Fibroblast of skin of back (primary cell): ENCODE data around the gene CATSPERD.
A peak's percentile ranks its signal among the peaks of the same experiment; 100 is the strongest.
"Not testable (repeated sequence)": the region's sequence is repeated elsewhere in the genome, so short reads cannot be mapped to it uniquely, and the experiment has no call there.

ENCODE experiments used
- DNase-seq: peaks from one replicate; pipeline ENCODE4 v3.0.0-alpha.2; 2013

CATSPERD gene

GRCh38 chr19:5686647-5687359, 33.6 kb upstream of the CATSPERD start:
- peak; percentile 90 for DNase-seq

GRCh38 chr19:5687360-5688198, 32.9 kb upstream of the CATSPERD start:
- no peak for DNase-seq

GRCh38 chr19:5688262-5688881, 32.1 kb upstream of the CATSPERD start:
- not testable (repeated sequence) for DNase-seq

- peak; percentile 94 for DNase-seq
These were observed 30.1 kb upstream of the CATSPERD start, which contains the start of gene RPL36 for GRCh38 chr19:5690125-5690954. Gene RPL36, plus strand, starts transcription at chr19:5690295. Its CDS starts 213 bp downstream, at chr19:5690508.

- DNase-seq, result peak; percentile 39
These were observed 29.2 kb upstream of the CATSPERD start for GRCh38 chr19:5690955-5691821.

GRCh38 chr19:5691822-5692722, 28.4 kb upstream of the CATSPERD start:
- DNase-seq, result no peak

- no peak for DNase-seq
These were observed 27.7 kb upstream of the CATSPERD start for GRCh38 chr19:5692723-5693194.

GRCh38 chr19:5693195-5694166, 27.0 kb upstream of the CATSPERD start:
- DNase-seq, result no peak

GRCh38 chr19:5694167-5694955, 26.1 kb upstream of the CATSPERD start:
- DNase-seq, result no peak

GRCh38 chr19:5694956-5695648, 25.3 kb upstream of the CATSPERD start:
- no peak for DNase-seq

GRCh38 chr19:5695649-5696195, 24.7 kb upstream of the CATSPERD start:
- DNase-seq, result no peak

GRCh38 chr19:5696196-5697021, 24.0 kb upstream of the CATSPERD start:
- no peak for DNase-seq

GRCh38 chr19:5697022-5697889, 23.2 kb upstream of the CATSPERD start:
- no peak for DNase-seq

GRCh38 chr19:5697890-5698634, 22.4 kb upstream of the CATSPERD start:
- DNase-seq, result no peak
